Activated CD4-positive, alpha-beta memory T cell treated with anti-CD3 and anti-CD28 coated beads, Interleukin-2, amount 10 ng/mL, durations not matched to agents 7 days and 5 days (primary cell): ENCODE measurements around the gene PRPF19. TPM values are rescaled to one million over a fixed set of nuclear protein-coding genes. Genes with fewer than 3 reads are reported as not detected.
A peak's percentile ranks its signal among the peaks of the same experiment; 100 is the strongest.

Experiments used
- CTCF ChIA-PET: fragments of 350-600 bp; sonication (Branson Sonifier 250); formaldehyde crosslinking; loops from one replicate; lab custom pipeline; 2021; ENCODE audit warnings: antibody characterized with exemption, inconsistent platforms; lab: Charles Lee
- POLR2A ChIA-PET: fragments of 350-600 bp; sonication (Branson Sonifier 250); formaldehyde crosslinking; loops from one replicate; lab custom pipeline; 2021; ENCODE audit warnings: antibody characterized with exemption; lab: Charles Lee
- DNase-seq: peaks from one replicate; pipeline ENCODE4 v3.0.0-alpha.2; 2020
- H3K27ac Mint-ChIP-seq: one replicate; pipeline ENCODE4 v1.8.0; 2021; ENCODE audit warnings: mild to moderate bottlenecking, mixed read lengths
- H3K27me3 Mint-ChIP-seq: one replicate; pipeline ENCODE4 v1.8.0; 2021; ENCODE audit warnings: mixed read lengths
- H3K36me3 Mint-ChIP-seq: one replicate; pipeline ENCODE4 v1.8.0; 2021; ENCODE audit warnings: low read depth, mixed read lengths
- H3K4me1 Mint-ChIP-seq: one replicate; pipeline ENCODE4 v1.8.0; 2021; ENCODE audit warnings: mixed read lengths
- H3K4me3 Mint-ChIP-seq: one replicate; pipeline ENCODE4 v1.8.0; 2021; ENCODE audit warnings: mild to moderate bottlenecking, mixed read lengths
- H3K9me3 Mint-ChIP-seq: one replicate; pipeline ENCODE4 v1.8.0; 2021; ENCODE audit warnings: mixed read lengths
- total RNA-seq, 2 experiments: library from RNA; stranded (reverse); gene quantifications; one replicate each; pipeline ENCODE4 v1.2.3, GENCODE V29; 2021

PRPF19 gene
- total RNA-seq, 2 experiments from 2014 or later: 99.2 to 103 TPM

- H3K27me3 Mint-ChIP-seq: no peaks in the 10 kb centered on the region
- H3K9me3 Mint-ChIP-seq: no peaks in the 10 kb centered on the region
- peaks cover 42% of the 10 kb centered on the region for H3K36me3 Mint-ChIP-seq
- H3K4me1 Mint-ChIP-seq: peaks cover 7% of the 10 kb centered on the region
- DNase-seq: no peak
- H3K27ac Mint-ChIP-seq: no peak overlapping the region
- H3K4me3 Mint-ChIP-seq: no peak overlapping the region
- ChIA-PET CTCF (interaction anchor here (1.0 to 1.6 kb wide), 3 partner anchors 13 to 296 kb away, joined by 3 to 6 read pairs (median 4); no protein-coding TSS in a partner anchor), POLR2A (interaction anchor here (0.9 to 1.2 kb wide), 2 partner anchors 10 to 59 kb away, joined by 3 to 4 read pairs; no protein-coding TSS in a partner anchor)
Observed at GRCh38 chr11:60891103-60891741, 15.2 kb downstream of the PRPF19 start.

GRCh38 chr11:60890696-60891095, 15.7 kb downstream of the PRPF19 start:
- DNase-seq: no peak
- POLR2A ChIA-PET: interaction anchor here (1.2 to 1.8 kb wide), 2 partner anchors 8 to 11 kb away, joined by 4 to 6 read pairs; no protein-coding TSS in a partner anchor
- H3K27me3 Mint-ChIP-seq: no peaks in the 10 kb centered on the region
- H3K9me3 Mint-ChIP-seq: no peaks in the 10 kb centered on the region
- H3K27ac Mint-ChIP-seq: no peak overlapping the region
- peaks cover 7% of the 10 kb centered on the region for H3K4me1 Mint-ChIP-seq
- CTCF ChIA-PET: interaction anchor here (1.6 to 5.3 kb wide), 2 partner anchors 14 to 62 kb away, joined by 4 to 281 read pairs; no protein-coding TSS in a partner anchor
- H3K36me3 Mint-ChIP-seq: peaks cover 41% of the 10 kb centered on the region
- H3K4me3 Mint-ChIP-seq: no peak overlapping the region

DNA sequence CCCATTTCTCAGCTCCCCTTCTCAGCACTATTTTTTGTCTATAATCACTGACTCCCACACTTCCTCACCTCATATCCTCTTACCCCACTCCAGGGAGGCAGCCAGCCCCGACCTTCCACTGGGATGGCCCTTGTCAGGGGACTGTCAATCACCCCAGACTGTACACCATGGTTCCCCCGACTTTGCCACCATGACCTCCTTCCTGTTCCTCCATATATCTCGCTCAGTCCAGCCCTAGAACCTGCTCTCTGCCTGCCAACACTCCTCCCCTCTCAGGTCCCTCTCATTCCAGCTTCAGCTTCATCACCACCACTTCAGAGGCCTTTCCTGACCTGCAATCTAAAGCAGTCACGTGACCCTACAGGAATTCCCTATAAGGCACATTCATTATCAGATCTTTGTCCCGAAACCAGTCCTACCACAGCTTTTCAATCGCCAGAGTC, 16.5 kb downstream of the PRPF19 start:
- Mint-ChIP-seq H3K4me1 (peaks cover 7% of the 10 kb centered on the region), H3K36me3 (peaks cover 34% of the 10 kb centered on the region), H3K27ac (peak overlapping the region; percentile 3), H3K9me3 (no peaks in the 10 kb centered on the region), H3K4me3 (no peak overlapping the region), H3K27me3 (no peaks in the 10 kb centered on the region)
- ChIA-PET CTCF (interaction anchor here (0.9 to 5.3 kb wide), 3 partner anchors 9 to 61 kb away, joined by 3 to 281 read pairs (median 6); no protein-coding TSS in a partner anchor), POLR2A (interaction anchor here (1.2 to 1.8 kb wide), 2 partner anchors 9 to 14 kb away, joined by 4 to 6 read pairs; no protein-coding TSS in a partner anchor)
- no peak for DNase-seq

- H3K9me3 Mint-ChIP-seq: no peaks in the 10 kb centered on the region
- peaks cover 30% of the 10 kb centered on the region for H3K36me3 Mint-ChIP-seq
- DNase-seq: peak; percentile 55
- ChIA-PET POLR2A (interaction anchor here (0.6 to 2.2 kb wide), 9 partner anchors 9 to 56 kb away, joined by 3 to 20 read pairs (median 3); partner anchors contain the start of gene CCDC86), CTCF (interaction anchor here (0.6 to 5.3 kb wide), 32 partner anchors 9 to 300 kb away, joined by 3 to 281 read pairs (median 6); partner anchors contain the start of genes CCDC86, MS4A10, PTGDR2 and TMEM109)
- no peaks in the 10 kb centered on the region for H3K27me3 Mint-ChIP-seq
- no peak overlapping the region for H3K4me3 Mint-ChIP-seq
- H3K27ac Mint-ChIP-seq: no peak overlapping the region
- H3K4me1 Mint-ChIP-seq: peaks cover 9% of the 10 kb centered on the region
Observed at GRCh38 chr11:60887556-60887955, 18.8 kb downstream of the PRPF19 start.

GRCh38 chr11:60880643-60881282, 25.6 kb downstream of the PRPF19 start:
- H3K4me3 Mint-ChIP-seq: no peak overlapping the region
- ChIA-PET CTCF (no interaction called here), POLR2A (interaction anchor here (1.2 kb wide), 1 partner anchor 8 kb away, joined by 3 read pairs; no protein-coding TSS in a partner anchor)
- peaks cover 26% of the 10 kb centered on the region for H3K36me3 Mint-ChIP-seq
- DNase-seq: no peak
- no peaks in the 10 kb centered on the region for H3K27me3 Mint-ChIP-seq
- H3K9me3 Mint-ChIP-seq: no peaks in the 10 kb centered on the region
- H3K4me1 Mint-ChIP-seq: peaks cover 1% of the 10 kb centered on the region
- no peak overlapping the region for H3K27ac Mint-ChIP-seq

- ChIA-PET CTCF (no interaction called here), POLR2A (no interaction called here)
- no peak overlapping the region for H3K27ac Mint-ChIP-seq
- no peaks in the 10 kb centered on the region for H3K27me3 Mint-ChIP-seq
- H3K36me3 Mint-ChIP-seq: peaks cover 26% of the 10 kb centered on the region
- no peak for DNase-seq
- H3K4me3 Mint-ChIP-seq: no peak overlapping the region
- H3K4me1 Mint-ChIP-seq: peaks cover 1% of the 10 kb centered on the region
- H3K9me3 Mint-ChIP-seq: no peaks in the 10 kb centered on the region
Observed at GRCh38 chr11:60879971-60880588, 26.3 kb downstream of the PRPF19 start.

DNA sequence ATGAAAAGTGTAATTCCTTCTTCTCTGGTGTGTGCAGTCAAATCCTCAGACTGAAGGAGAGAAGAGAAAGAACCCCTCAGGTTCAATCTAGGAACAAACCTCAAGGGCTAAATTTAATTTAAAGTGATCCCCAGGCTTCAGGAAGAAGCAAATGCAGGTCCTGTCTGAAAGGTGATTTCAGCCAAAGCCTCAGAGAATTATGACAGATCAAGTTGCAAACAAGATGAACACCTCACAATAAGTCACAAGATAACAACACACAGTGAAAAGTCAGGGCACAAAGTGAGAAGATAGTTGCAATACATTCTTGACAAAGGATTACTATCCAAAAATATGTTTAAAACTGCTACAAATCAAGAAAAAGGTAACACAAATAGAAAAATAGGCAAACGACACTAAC, 27.3 kb downstream of the PRPF19 start:
- Mint-ChIP-seq H3K4me1 (peaks cover 8% of the 10 kb centered on the region), H3K36me3 (peaks cover 26% of the 10 kb centered on the region), H3K27me3 (no peaks in the 10 kb centered on the region), H3K9me3 (no peaks in the 10 kb centered on the region), H3K27ac (no peak overlapping the region), H3K4me3 (no peak overlapping the region)
- CTCF ChIA-PET: no interaction called here
- DNase-seq: no peak
- POLR2A ChIA-PET: no interaction called here

DNA sequence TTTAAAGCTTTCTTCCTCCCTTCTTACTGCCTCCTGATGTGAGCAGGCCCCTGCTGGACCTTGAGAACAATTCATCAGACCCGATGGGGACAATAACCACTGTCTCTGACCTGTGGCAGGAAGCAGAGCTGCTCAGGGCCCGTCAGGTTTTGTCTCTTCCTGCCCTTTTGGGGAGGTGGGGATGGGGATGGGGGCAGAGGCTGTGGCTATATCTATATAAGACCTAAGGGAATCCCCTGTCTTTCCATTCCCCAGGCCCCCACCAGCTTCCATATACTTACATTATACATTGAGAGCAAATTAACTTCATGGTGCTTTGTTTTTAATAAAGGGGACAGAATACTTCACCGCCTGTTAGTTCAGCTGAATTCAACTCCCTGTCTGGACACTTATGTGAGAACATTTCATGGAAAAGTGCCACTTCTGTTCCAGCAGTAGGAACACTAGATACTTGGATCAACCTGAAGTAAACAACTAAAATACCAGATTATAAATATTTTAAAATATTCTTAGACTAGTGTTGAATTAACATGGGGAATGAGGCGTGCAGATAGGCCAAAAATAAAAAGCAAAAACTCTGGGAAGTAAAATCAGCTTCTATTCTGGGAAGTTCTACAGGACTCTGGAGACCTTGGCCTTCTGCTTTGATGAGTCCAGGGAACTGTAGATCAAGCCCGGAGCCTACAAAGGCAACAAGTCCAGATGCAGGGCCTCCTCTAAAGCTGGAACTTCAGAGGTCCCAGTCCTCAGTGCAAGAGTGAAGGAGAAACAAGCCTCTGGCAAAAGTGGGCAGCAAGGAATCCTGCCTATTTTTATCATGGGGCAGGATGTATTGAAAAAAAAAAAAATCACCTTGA, 27.9 kb downstream of the PRPF19 start:
- Mint-ChIP-seq H3K27me3 (no peaks in the 10 kb centered on the region), H3K4me3 (no peak overlapping the region), H3K36me3 (peaks cover 20% of the 10 kb centered on the region), H3K27ac (no peak overlapping the region), H3K4me1 (peaks cover 14% of the 10 kb centered on the region), H3K9me3 (no peaks in the 10 kb centered on the region)
- CTCF ChIA-PET: interaction anchor here (1.1 to 2.8 kb wide), 2 partner anchors 9 to 10 kb away, joined by 3 to 14 read pairs; no protein-coding TSS in a partner anchor
- DNase-seq: no peak
- POLR2A ChIA-PET: no interaction called here

- Mint-ChIP-seq H3K27ac (no peak overlapping the region), H3K9me3 (no peaks in the 10 kb centered on the region), H3K36me3 (peaks cover 15% of the 10 kb centered on the region), H3K27me3 (no peaks in the 10 kb centered on the region), H3K4me3 (no peak overlapping the region), H3K4me1 (peaks cover 34% of the 10 kb centered on the region)
- CTCF ChIA-PET: interaction anchor here (2.8 kb wide), 1 partner anchor 12 kb away, joined by 14 read pairs; no protein-coding TSS in a partner anchor
- POLR2A ChIA-PET: interaction anchor here (1.2 to 1.6 kb wide), 2 partner anchors 12 to 13 kb away, joined by 3 to 4 read pairs; no protein-coding TSS in a partner anchor
- DNase-seq: no peak
Observed at GRCh38 chr11:60876168-60876485, 30.3 kb downstream of the PRPF19 start.

DNA sequence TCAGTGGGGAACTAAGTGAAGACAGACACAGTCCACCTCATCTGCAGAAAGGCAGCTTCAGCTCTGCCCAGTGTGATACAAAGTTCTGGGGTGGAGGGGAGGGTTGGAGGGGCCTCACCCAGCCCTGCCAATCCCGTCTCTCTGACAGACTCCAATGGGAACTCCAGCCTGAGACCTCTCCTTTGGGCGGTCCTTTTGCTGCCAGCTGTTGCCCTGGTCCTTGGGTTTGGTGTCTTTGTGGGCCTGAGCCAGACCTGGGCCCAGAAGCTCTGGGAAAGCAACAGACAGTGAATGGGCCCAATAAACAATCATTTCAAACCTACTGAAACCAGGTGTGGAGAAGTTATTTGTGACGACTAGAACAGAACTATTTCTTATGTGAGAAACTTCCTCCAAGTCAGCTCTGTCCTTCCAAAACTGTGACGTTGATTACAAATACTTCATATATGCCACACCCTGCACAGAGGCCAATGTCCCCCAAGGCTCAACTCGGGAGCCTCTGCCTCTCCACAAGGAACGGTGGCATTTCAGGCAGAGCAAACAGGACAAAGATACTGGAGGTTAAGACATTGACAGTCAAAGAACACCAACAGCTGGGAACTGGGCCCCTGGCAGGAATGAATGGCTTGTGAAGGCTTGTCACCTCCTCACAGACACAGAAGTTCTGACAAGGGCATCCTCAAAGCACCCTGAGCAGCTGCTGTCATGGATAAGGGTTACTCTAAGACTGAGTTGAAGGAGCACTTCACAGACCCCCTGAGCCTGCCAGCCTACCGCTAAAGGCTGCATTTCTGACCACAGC, 30.8 kb downstream of the PRPF19 start:
- H3K27ac Mint-ChIP-seq: no peak overlapping the region
- H3K4me3 Mint-ChIP-seq: no peak overlapping the region
- peaks cover 10% of the 10 kb centered on the region for H3K36me3 Mint-ChIP-seq
- ChIA-PET CTCF (interaction anchor here (2.8 kb wide), 1 partner anchor 13 kb away, joined by 14 read pairs; no protein-coding TSS in a partner anchor), POLR2A (interaction anchor here (1.2 kb wide), 1 partner anchor 14 kb away, joined by 4 read pairs; no protein-coding TSS in a partner anchor)
- H3K27me3 Mint-ChIP-seq: no peaks in the 10 kb centered on the region
- no peak for DNase-seq
- peaks cover 40% of the 10 kb centered on the region for H3K4me1 Mint-ChIP-seq
- no peaks in the 10 kb centered on the region for H3K9me3 Mint-ChIP-seq
